Transverse colon (tissue), 4 donors: ENCODE data around the gene NABP1. TPM values are rescaled to one million over a fixed set of nuclear protein-coding genes. Genes with fewer than 3 reads are reported as not detected.

Source experiments
- DNase-seq: peaks from one replicate; pipeline ENCODE4 v3.0.0-alpha.2; 2019
- H3K27ac ChIP-seq, 4 donors: fragments of 200-600 bp; sonication (generic); 2 replicates each; pipeline ENCODE4 v1.5.1; 2016 to 2018; ENCODE audit warnings: inconsistent platforms in 4 of 4
- H3K27me3 ChIP-seq: fragments of 200-600 bp; sonication (generic); 2 replicates; pipeline ENCODE4 v1.5.1; 2017; ENCODE audit warnings: inconsistent platforms
- H3K36me3 ChIP-seq, 4 donors: fragments of 200-600 bp; sonication (generic); 2 replicates each; pipeline ENCODE4 v1.5.1; 2017 to 2019; ENCODE audit warnings: inconsistent platforms in 4 of 4
- H3K4me1 ChIP-seq, 4 donors: fragments of 200-600 bp; sonication (generic); 2 replicates each; pipeline ENCODE4 v1.5.1; 2017 to 2020; ENCODE audit warnings: inconsistent platforms in 4 of 4
- H3K4me3 ChIP-seq, 4 donors: fragments of 200-600 bp; sonication (generic); 1 replicate in 1 of 4; 2 replicates in 3 of 4; pipeline versions ENCODE4 v1.5.1 to v1.6.1; 2017 to 2019; ENCODE audit warnings: inconsistent platforms in 4 of 4
- H3K9me3 ChIP-seq, 2 donors: fragments of 200-600 bp; sonication (generic); 2 replicates each; pipeline ENCODE4 v1.5.1; 2017 to 2019; ENCODE audit warnings: inconsistent platforms in 2 of 2
- CTCF ChIP-seq, 5 experiments: fragments of 200-600 bp in 3 of 5; fragments of 450-650 bp in 2 of 5; sonication (generic) in 3 of 5; IDR thresholded peaks; 1 replicate in 2 of 5; 2 replicates in 3 of 5; pipeline ENCODE4 v1.5.1; 2016 to 2017; ENCODE audit warnings: antibody characterized with exemption in 5 of 5, inconsistent platforms in 3 of 5, mild to moderate bottlenecking in 2 of 5, moderate library complexity in 1 of 5
- EP300 ChIP-seq: sonication (generic); formaldehyde crosslinking; IDR thresholded peaks from one replicate; pipeline ENCODE4 v1.6.1; 2017; ENCODE audit warnings: antibody characterized with exemption, low read depth
- POLR2A ChIP-seq: fragments of 450-650 bp; IDR thresholded peaks from one replicate; pipeline ENCODE4 v1.6.1; 2016; ENCODE audit warnings: antibody characterized with exemption, mild to moderate bottlenecking, moderate library complexity
- POLR2AphosphoS5 ChIP-seq, 3 donors: sonication (generic); formaldehyde crosslinking; IDR thresholded peaks; one replicate each; pipeline ENCODE4 v1.6.1; 2016; ENCODE audit warnings: antibody characterized with exemption in 3 of 3
- WGBS, 2 donors: methylation state at CpG; one replicate each; pipeline ENCODE4 v1.1.5; 2018; ENCODE audit warnings: low coverage in 1 of 2; 5-methylcytosine and 5-hydroxymethylcytosine counted together
- in situ Hi-C, 4 donors: fragments of 200-750 bp; cut with MboI; loops; one replicate each; pipeline versions ENCODE4 v1.15.0 to v1.15.1; 2017; ENCODE audit warnings: low sequenced_read_pairs in 3 of 4, low pct_ligation_motif_present in 1 of 4, low pct_unique_long_range_greater_than_20kb in 1 of 4
- intact Hi-C: fragments of 100-400 bp; cut with DNase I; formaldehyde crosslinking; loops from one replicate; pipeline ENCODE4 v1.15.1; 2023; ENCODE audit warnings: low total_unique reads
- total RNA-seq, 4 donors: library from RNA; depleted of rRNA; stranded (reverse); fragments of >200 nt; gene quantifications; one replicate each; pipeline ENCODE4 v1.1.0, GENCODE V29; 2016

The NABP1 gene
- total RNA-seq, 4 donors from 2014 or later: 1.00 to 55.6 (median 33.0) TPM

DNA sequence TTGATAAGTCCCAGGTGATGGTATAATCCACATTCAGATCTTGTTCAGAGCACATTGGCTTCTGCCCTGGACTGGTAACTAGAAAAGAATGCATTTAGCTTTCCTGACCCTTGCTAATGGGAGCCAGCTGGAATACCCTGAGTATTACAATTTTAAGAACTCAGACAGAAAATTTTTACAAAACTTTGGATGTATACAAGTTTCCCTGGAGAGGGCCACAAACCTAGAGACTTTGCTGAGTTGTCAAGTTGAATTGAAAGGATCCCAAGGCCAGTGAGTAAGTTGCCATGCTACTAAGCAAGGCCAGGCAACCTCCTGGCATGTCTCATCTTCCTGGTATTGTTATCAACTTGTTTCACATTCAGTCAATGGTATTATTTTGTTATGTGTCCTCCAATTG lies 20.0 kb upstream of the NABP1 start:
- in situ Hi-C loops (no loop called here), intact Hi-C loops (no loop called here)
- Histone ChIP-seq H3K4me3 (no peak overlapping the region), H3K9me3 (no peaks in the 10 kb centered on the region), H3K27me3 (no peaks in the 10 kb centered on the region), H3K27ac (no peak overlapping the region), H3K36me3 (no peaks in the 10 kb centered on the region), H3K4me1 (no peaks in the 10 kb centered on the region)
- TF ChIP-seq CTCF (IDR thresholded peaks at IDR 0.05): no peak
- TF ChIP-seq POLR2A: no peak
- TF ChIP-seq POLR2AphosphoS5 (IDR thresholded peaks at IDR 0.05): no peak
- TF ChIP-seq EP300: no peak
- DNase-seq: no peak

DNA sequence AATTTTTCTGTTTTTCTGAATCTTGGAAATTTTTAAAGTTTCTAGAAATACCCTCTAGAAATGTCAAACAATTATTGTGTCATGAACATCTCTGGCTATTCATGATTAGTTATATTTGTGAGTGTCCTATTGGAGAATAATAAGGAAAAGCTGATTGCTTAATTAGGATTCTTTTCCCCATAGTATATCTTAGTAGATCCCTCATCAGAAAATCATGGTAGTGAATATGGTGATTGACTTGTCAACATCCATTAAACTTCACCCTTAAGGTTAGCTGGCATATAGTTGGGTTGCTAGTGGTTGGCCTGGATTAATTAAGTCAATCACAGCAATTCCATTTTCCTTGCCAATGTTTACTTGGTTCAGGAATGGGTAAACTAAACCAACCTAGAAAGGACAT lies 18.7 kb upstream of the NABP1 start:
- Histone ChIP-seq H3K4me3 (no peak overlapping the region), H3K9me3 (no peaks in the 10 kb centered on the region), H3K36me3 (no peaks in the 10 kb centered on the region), H3K27ac (no peak overlapping the region), H3K27me3 (no peaks in the 10 kb centered on the region), H3K4me1 (no peaks in the 10 kb centered on the region)
- in situ Hi-C loops: no loop called here
- TF ChIP-seq POLR2A: no peak
- TF ChIP-seq POLR2AphosphoS5 (IDR thresholded peaks at IDR 0.05): no peak
- no peak for TF ChIP-seq CTCF (IDR thresholded peaks at IDR 0.05)
- TF ChIP-seq EP300: no peak
- DNase-seq: no peak
- intact Hi-C loops: no loop called here

DNA sequence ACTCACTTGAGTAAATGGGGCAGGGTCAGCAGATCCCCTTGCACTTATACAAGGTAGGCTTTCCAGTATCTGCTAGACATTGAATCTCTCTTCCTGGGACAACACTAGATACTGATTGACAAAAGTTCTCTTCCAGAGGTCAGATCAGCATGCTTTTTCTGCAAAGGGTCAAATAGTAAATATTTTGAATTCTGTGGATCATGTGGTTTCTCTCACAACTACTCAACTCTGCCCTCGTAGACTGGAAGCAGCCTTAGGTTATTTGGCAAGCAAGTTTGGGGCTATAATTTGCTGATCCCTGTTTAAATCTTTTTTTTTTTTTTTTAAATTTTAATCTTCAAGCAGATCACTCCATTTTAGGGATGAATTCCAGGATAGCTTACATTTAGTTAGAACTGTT lies 17.4 kb upstream of the NABP1 start:
- no peak for DNase-seq
- intact Hi-C loops (no loop called here), in situ Hi-C loops (no loop called here)
- Histone ChIP-seq H3K4me1 (no peaks in the 10 kb centered on the region), H3K27me3 (no peaks in the 10 kb centered on the region), H3K27ac (no peak overlapping the region), H3K36me3 (no peaks in the 10 kb centered on the region), H3K9me3 (no peaks in the 10 kb centered on the region), H3K4me3 (no peak overlapping the region)
- TF ChIP-seq POLR2A: no peak
- 36 to 50% methylated on average over 1 of the region's 1 CpG for WGBS, 2 donors

GRCh38 chr2:191661097-191661924 lies 16.6 kb upstream of the NABP1 start:
- no peak overlapping the region for H3K4me3 ChIP-seq

More at GRCh38 chr2:191661097-191661924, 16.6 kb upstream of the NABP1 start:
- Histone ChIP-seq H3K27ac (no peak overlapping the region), H3K27me3 (no peaks in the 10 kb centered on the region), H3K4me1 (no peaks in the 10 kb centered on the region), H3K36me3 (no peaks in the 10 kb centered on the region), H3K9me3 (no peaks in the 10 kb centered on the region)
- WGBS, 2 donors: 87 to 100% methylated on average over 1 to 2 of the region's 2 CpGs
- DNase-seq: no peak
- no peak for TF ChIP-seq EP300
- no peak for TF ChIP-seq CTCF (IDR thresholded peaks at IDR 0.05)
- no peak for TF ChIP-seq POLR2A
- no peak for TF ChIP-seq POLR2AphosphoS5 (IDR thresholded peaks at IDR 0.05)
- in situ Hi-C loops (no loop called here), intact Hi-C loops (no loop called here)
